GM12878 (cell line): Measurements from ENCODE around the gene MB. TPM values are rescaled to one million over a fixed set of nuclear protein-coding genes. Genes with fewer than 3 reads are reported as not detected.

Experiments
- ATAC-seq: fragments of 200-7000 bp; cut with Tn5 transposase; 3 replicates; pipeline ENCODE4 v1.9.1; 2020; ENCODE audit warnings: mild to moderate bottlenecking, moderate library complexity
- BruUV-seq: library from RNA; stranded (reverse); fragments of 400-500 nt; replicated peaks from 2 replicates; lab custom pipeline; 2021; lab: Mats Ljungman, UMichigan
- CTCF ChIA-PET: fragments of 300-600 bp; sonication (Branson Sonifier 250); formaldehyde crosslinking; extraction: SDS; loops from one replicate; lab custom pipeline; 2021; ENCODE audit warnings: inconsistent platforms; lab: Yijun Ruan, JAX
- POLR2A ChIA-PET: fragments of 350-600 bp; formaldehyde crosslinking; extraction: SDS; loops from one replicate; lab custom pipeline; 2021; ENCODE audit warnings: inconsistent platforms; lab: Charles Lee
- RAD21 ChIA-PET: fragments of 300-600 bp; sonication (Branson Sonifier 250); formaldehyde crosslinking; loops from one replicate; lab custom pipeline; 2023; ENCODE audit warnings: antibody characterized with exemption; ENCODE audit not compliant: unreplicated experiment; lab: Charles Lee
- SMC1A ChIA-PET: fragments of 300-600 bp; sonication (Branson Sonifier 250); formaldehyde crosslinking; loops from one replicate; lab custom pipeline; 2023; ENCODE audit not compliant: unreplicated experiment, uncharacterized antibody; lab: Charles Lee
- DNase-seq: peaks from one replicate; pipeline ENCODE4 v3.0.0-alpha.2; 2011; ENCODE audit warnings: low read depth, low spot score
- FAIRE-seq: peaks from 3 replicates; lab custom pipeline; 2011; peaks lifted over from hg19 to GRCh38; lab: Jason Lieb, UNC
- H2AFZ ChIP-seq: 2 replicates; pipeline ENCODE4 v1.6.0; 2011; ENCODE audit warnings: low read depth, low read length, control low read depth; ENCODE audit not compliant: control insufficient read depth
- H3K27ac ChIP-seq: 2 replicates; pipeline ENCODE4 v1.5.1; 2011; ENCODE audit warnings: control low read depth; ENCODE audit not compliant: control insufficient read depth, insufficient read depth
- H3K27me3 ChIP-seq, 2 experiments: replicated peaks in 1 of 2; 2 replicates each; pipeline versions ENCODE4 v1.6.0 to v1.6.1; 2011; ENCODE audit warnings: low read length in 1 of 2; ENCODE audit not compliant: control insufficient read depth in 2 of 2, insufficient read depth in 2 of 2
- H3K36me3 ChIP-seq, 2 experiments: 2 replicates each; pipeline ENCODE4 v1.5.1; 2011; ENCODE audit warnings: low read length in 1 of 2; ENCODE audit not compliant: control insufficient read depth in 2 of 2, insufficient read depth in 2 of 2
- H3K4me1 ChIP-seq: 2 replicates; pipeline ENCODE4 v1.6.1; 2011; ENCODE audit warnings: mild to moderate bottlenecking, low read length, moderate library complexity, mixed read lengths; ENCODE audit not compliant: control insufficient read depth, insufficient read depth
- H3K4me2 ChIP-seq: 2 replicates; pipeline ENCODE4 v1.6.0; 2011; ENCODE audit warnings: control low read depth; ENCODE audit not compliant: control insufficient read depth, insufficient read depth
- H3K4me3 ChIP-seq: fragments of 200-600 bp; sonication (generic); 2 replicates; pipeline ENCODE4 v1.5.1; 2016
- H3K79me2 ChIP-seq: 2 replicates; pipeline ENCODE4 v1.6.0; 2011; ENCODE audit warnings: low read length; ENCODE audit not compliant: control insufficient read depth, insufficient read depth
- H3K9ac ChIP-seq: 2 replicates; pipeline ENCODE4 v1.8.0; 2011; ENCODE audit warnings: low read length, control low read depth, mixed read lengths; ENCODE audit not compliant: control insufficient read depth, insufficient read depth
- H3K9me3 ChIP-seq: replicated peaks from 3 replicates; pipeline ENCODE4 v1.5.1; 2011; ENCODE audit warnings: mild to moderate bottlenecking, low read length; ENCODE audit not compliant: control insufficient read depth, insufficient read depth
- H4K20me1 ChIP-seq: 2 replicates; pipeline ENCODE4 v1.6.0; 2011; ENCODE audit not compliant: control insufficient read depth, insufficient read depth
- ATF7 ChIP-seq: fragments of 450-650 bp; IDR thresholded peaks from 2 replicates; pipeline ENCODE4 v1.6.1; 2016; ENCODE audit warnings: low read depth, mild to moderate bottlenecking
- BCL3 ChIP-seq: IDR thresholded peaks from 2 replicates; pipeline ENCODE4 v1.6.1; 2011; ENCODE audit warnings: borderline replicate concordance, low read depth, mild to moderate bottlenecking, moderate library complexity, low read length; ENCODE audit not compliant: insufficient read depth, poor library complexity, severe bottlenecking
- CEBPZ ChIP-seq: fragments of 150-350 bp; IDR thresholded peaks from 2 replicates; pipeline ENCODE4 v1.6.1; 2016; ENCODE audit warnings: low read depth, low read length
- CHD2 ChIP-seq: IDR thresholded peaks from 2 replicates; pipeline ENCODE4 v1.6.1; 2011; ENCODE audit warnings: low read depth, low read length, improper control_type of control experiment, borderline replicate concordance
- HDAC6 ChIP-seq: fragments of 200-600 bp; sonication (generic); IDR thresholded peaks from one replicate; pipeline ENCODE4 v1.8.0; 2017; ENCODE audit warnings: antibody characterized with exemption; ENCODE audit not compliant: unreplicated experiment
- MTA3 ChIP-seq: IDR thresholded peaks from 2 replicates; pipeline ENCODE4 v1.6.1; 2012; ENCODE audit warnings: low read length, inconsistent platforms, borderline replicate concordance
- MYC ChIP-seq: IDR thresholded peaks from 2 replicates; pipeline ENCODE4 v1.6.1; 2011; ENCODE audit warnings: mild to moderate bottlenecking, low read length, moderate library complexity, inconsistent platforms; ENCODE audit not compliant: insufficient read depth, insufficient replicate concordance, insufficient read length, severe bottlenecking
- NFIC ChIP-seq: IDR thresholded peaks from 2 replicates; pipeline ENCODE4 v1.6.1; 2012; ENCODE audit warnings: low read depth, mild to moderate bottlenecking, inconsistent platforms, low read length, moderate library complexity
- NFXL1 ChIP-seq: fragments of 450-650 bp; IDR thresholded peaks from 2 replicates; pipeline ENCODE4 v1.6.1; 2017; ENCODE audit warnings: antibody characterized with exemption, mild to moderate bottlenecking, borderline replicate concordance
- NR2C2 ChIP-seq: IDR thresholded peaks from 2 replicates; pipeline ENCODE4 v1.6.1; 2011; ENCODE audit warnings: borderline replicate concordance, low read depth; ENCODE audit not compliant: control insufficient read depth, insufficient read length
- PBX3 ChIP-seq: IDR thresholded peaks from 2 replicates; pipeline ENCODE4 v1.6.1; 2011; ENCODE audit warnings: mild to moderate bottlenecking, low read depth, low read length, moderate library complexity; ENCODE audit not compliant: insufficient replicate concordance
- POLR2AphosphoS2 ChIP-seq: IDR thresholded peaks from 2 replicates; pipeline ENCODE4 v1.6.1; 2011; ENCODE audit warnings: low read depth, mild to moderate bottlenecking, low read length, improper control_type of control experiment, moderate library complexity
- TCF3 ChIP-seq: IDR thresholded peaks from 2 replicates; pipeline ENCODE4 v1.6.1; 2012; ENCODE audit warnings: low read depth, mild to moderate bottlenecking, low read length, borderline replicate concordance; ENCODE audit not compliant: insufficient read depth
- WGBS: methylation state at CpG from one replicate; pipeline ENCODE4 v1.1.6; 2016; ENCODE audit warnings: low lambda C conversion rate; ENCODE audit not compliant: insufficient replicate concordance, insufficient coverage; ENCODE audit errors: missing lambda C conversion rate; 5-methylcytosine and 5-hydroxymethylcytosine counted together
- in situ Hi-C: fragments of 300-500 bp; cut with MboI; formaldehyde crosslinking; loops from 9 replicates; pipeline ENCODE4 v1.14.3; 2018; ENCODE audit warnings: mixed read lengths
- intact Hi-C: fragments of 100-400 bp; cut with micrococcal nuclease; formaldehyde crosslinking; loops from one replicate; pipeline ENCODE4 v1.14.2; 2022; ENCODE audit not compliant: unreplicated experiment
- polyA plus RNA-seq, 11 experiments: library from polyadenylated mRNA; depleted of rRNA in 4 of 11; unstranded in 6 of 11; stranded (reverse) in 5 of 11; fragments of >200 nt; fragmentation: Nextera tagmentation in 4 of 11; fragmentation: Illumina TruSeq in 1 of 11; extraction: Ambion mirVana in 4 of 11; extraction: Trizol in 1 of 11; gene quantifications; 1 replicate in 1 of 11; 2 replicates in 10 of 11; pipeline versions ENCODE4 v1.2.1 to v1.2.3, GENCODE V29; 2011 to 2016; ENCODE audit warnings: inconsistent platforms in 2 of 11, missing spikeins in 2 of 11, low read depth in 1 of 11
- total RNA-seq, 4 experiments: library from RNA; depleted of rRNA in 3 of 4; stranded (reverse); fragments of >200 nt in 3 of 4; fragmentation: Illumina TruSeq in 1 of 4; extraction: Trizol in 1 of 4; gene quantifications; 2 replicates each; pipeline versions ENCODE4 v1.2.1 to v1.2.3, GENCODE V29; 2013 to 2021

The MB gene
- total and polyA plus RNA-seq, 10 of the 15 experiments (the other 5 are each of a cell fraction or from before 2014, with no cell fraction given) = 0.09 to 0.41 (median 0.23) TPM; not detected in 3

- H4K20me1 ChIP-seq = no peaks in the 10 kb centered on the region
- H3K4me3 ChIP-seq = no peak overlapping the region
- peaks cover 14% of the 10 kb centered on the region for H3K4me1 ChIP-seq
- 86% methylated on average over 16 of the region's 18 CpGs for WGBS
- ATAC-seq (no peak), FAIRE-seq (no peak), DNase-seq (no peak)
- TF ChIP-seq MYC = no peak
- TF ChIP-seq NR2C2 = peak; percentile 30
- no peak for TF ChIP-seq MTA3
- peak; percentile 43; the same call in 1 of the 2 replicates for TF ChIP-seq TCF3
- no peak for TF ChIP-seq CHD2
- peak; percentile 57 for TF ChIP-seq PBX3
- TF ChIP-seq NFIC = 0 out of 2 replicates have a peak, but pooled peaks have one; percentile 38
- TF ChIP-seq NFXL1 = no peak
- TF ChIP-seq CEBPZ = no peak
- no peak for TF ChIP-seq HDAC6
- no peak for TF ChIP-seq POLR2AphosphoS2
- no peak for TF ChIP-seq ATF7
- peak; percentile 97 for TF ChIP-seq BCL3
- SMC1A ChIA-PET = interaction anchor here (0.5 to 2.1 kb wide), 2 partner anchors 15 to 17 kb away, joined by 3 to 12 read pairs; partner anchors contain the start of gene APOL6
- no peak overlapping the region for H3K9ac ChIP-seq
- no peak overlapping the region for H2AFZ ChIP-seq
- H3K27me3 ChIP-seq = no peaks in the 10 kb centered on the region
- H3K9me3 ChIP-seq = peaks cover 1% of the 10 kb centered on the region; the same call in 1 of the 3 replicates
- CTCF ChIA-PET = no interaction called here
- intact Hi-C loops (loop anchor here (5.0 kb wide), 1 partner anchor 109 kb away; no protein-coding TSS in a partner anchor), in situ Hi-C loops (no loop called here)
- BruUV-seq = no TSS peak
- H3K79me2 ChIP-seq = no peaks in the 10 kb centered on the region
- RAD21 ChIA-PET = no interaction called here
- POLR2A ChIA-PET = interaction anchor here (1.1 kb wide), 1 partner anchor 15 kb away, joined by 3 read pairs; no protein-coding TSS in a partner anchor
- H3K27ac ChIP-seq = no peak overlapping the region
- no peak overlapping the region for H3K4me2 ChIP-seq
- H3K36me3 ChIP-seq = no peaks in the 10 kb centered on the region
Observed at GRCh38 chr22:35633520-35633919, 16.4 kb upstream of the MB start.
